Right hindlimb (tissue), 1 donor: Measurements from ENCODE around the gene DNM3.
"Not testable (repeated sequence)": the region's sequence is repeated elsewhere in the genome, so short reads cannot be mapped to it uniquely, and the experiment has no call there.

ENCODE experiments used
- DNase-seq: peaks from one replicate; pipeline ENCODE4 v3.0.0-alpha.2; 2018

The DNM3 gene

GRCh38 chr1:171841050-171841910 lies at the start of gene DNM3:
Gene DNM3, plus strand, starts transcription at chr1:171841498. Its CDS starts 159 bp downstream, at chr1:171841657.
- peak; percentile 91 for DNase-seq

- no peak for DNase-seq
Measured at GRCh38 chr1:171792656-171793369, 48.5 kb upstream of the DNM3 start.

DNA sequence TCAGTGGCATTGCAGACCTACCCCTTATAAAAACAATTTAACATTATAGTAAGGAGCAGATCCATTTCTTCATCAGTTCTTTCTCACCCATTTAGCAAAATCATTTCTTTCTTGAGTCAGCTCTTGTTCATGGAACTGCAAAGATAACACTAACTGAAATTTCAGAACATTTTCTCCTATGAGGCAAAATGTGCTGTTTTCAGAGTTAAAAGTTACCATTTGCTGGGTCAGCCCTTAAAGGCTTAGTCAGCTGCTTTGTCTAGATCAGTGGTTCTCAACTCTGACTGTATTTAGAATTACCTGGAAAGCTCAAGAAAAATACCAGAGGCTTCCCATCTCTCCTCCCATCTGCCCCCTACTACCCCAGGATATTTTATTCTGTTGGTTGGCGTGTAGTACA lies 47.7 kb upstream of the DNM3 start:
- DNase-seq: no peak

DNA sequence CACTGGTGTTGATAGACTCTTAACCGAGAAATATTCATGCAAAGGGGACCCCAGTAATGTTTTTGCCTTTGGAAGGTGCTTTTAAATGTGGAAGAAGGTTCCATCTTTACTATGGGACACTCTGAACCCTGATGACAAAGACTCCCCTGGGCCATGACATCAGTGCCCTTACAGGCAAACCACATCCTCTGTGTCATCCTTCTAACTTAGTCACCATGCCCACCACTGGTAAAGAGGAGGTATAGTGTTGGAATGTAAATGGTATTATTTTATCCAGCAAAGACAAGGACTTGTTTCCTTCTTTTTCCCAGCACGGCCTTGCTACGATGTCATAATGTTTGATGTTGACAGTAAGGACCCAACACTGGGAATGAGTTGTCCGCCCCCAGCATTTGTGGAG lies 47.2 kb upstream of the DNM3 start:
- DNase-seq: no peak

- no peak for DNase-seq
Measured at GRCh38 chr1:171796592-171796991, 44.7 kb upstream of the DNM3 start.

- DNase-seq: no peak
Measured at GRCh38 chr1:171798311-171798710, 43.0 kb upstream of the DNM3 start.

DNA sequence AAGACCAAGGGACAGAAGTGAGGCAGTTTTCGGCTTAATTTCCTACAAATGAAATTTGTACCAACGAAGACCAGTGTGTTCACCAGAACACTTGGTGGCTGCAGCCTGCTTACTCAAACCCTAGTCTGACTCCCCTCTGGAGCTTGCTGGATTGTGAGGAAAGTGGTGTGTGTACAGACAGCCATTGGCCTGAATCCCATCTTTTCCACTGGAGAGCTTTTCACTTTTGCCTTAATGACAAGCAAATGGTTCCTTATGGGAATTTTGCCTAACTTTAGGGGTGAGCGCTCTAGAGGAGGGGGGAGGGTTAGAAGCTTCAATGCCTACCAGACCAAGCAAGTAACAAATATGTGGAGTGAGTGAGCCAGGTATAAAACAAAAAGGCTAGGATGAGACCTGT lies 42.5 kb upstream of the DNM3 start:
- no peak for DNase-seq

- no peak for DNase-seq
Measured at GRCh38 chr1:171799166-171799565, 42.1 kb upstream of the DNM3 start.

DNA sequence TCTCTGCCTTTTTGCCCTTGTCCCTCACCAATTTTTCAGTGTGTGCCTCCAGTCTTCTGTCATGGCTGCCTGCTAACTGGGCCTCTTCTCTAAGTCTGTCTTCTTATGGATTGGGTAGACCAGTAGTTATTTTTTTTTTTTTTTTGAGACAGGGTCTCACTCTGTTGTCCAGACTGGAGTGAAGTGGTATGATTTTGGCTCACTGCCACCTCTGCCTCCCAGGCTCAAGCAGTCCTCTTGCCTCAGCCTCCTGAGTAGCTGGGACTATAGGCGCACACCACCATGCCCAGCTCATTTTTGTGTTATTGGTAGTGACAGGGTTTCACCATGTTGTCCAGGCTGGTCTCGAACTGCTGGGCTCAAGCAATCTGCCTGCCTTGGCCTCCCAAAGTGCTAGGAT lies 41.6 kb upstream of the DNM3 start:
- not testable (repeated sequence) for DNase-seq

DNA sequence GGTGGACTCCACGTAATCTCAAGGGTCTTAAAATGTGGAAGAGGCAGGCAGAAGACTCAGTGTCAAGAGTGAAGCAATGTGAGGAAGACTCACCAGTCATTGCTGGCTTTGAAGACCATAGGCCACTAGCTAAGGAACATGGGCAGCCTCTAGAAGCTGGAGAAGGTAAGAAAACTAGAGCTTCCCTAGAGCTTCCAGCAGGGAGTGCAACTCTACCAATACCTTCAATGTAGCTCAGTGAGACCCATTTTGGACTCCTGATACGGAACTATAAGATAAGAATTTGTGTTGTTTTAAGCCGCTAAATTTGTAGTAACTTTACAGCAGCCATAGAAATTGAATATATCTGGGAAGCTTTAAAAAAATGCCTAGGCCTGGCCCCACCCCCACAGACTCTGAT lies 41.0 kb upstream of the DNM3 start:
- no peak for DNase-seq

DNA sequence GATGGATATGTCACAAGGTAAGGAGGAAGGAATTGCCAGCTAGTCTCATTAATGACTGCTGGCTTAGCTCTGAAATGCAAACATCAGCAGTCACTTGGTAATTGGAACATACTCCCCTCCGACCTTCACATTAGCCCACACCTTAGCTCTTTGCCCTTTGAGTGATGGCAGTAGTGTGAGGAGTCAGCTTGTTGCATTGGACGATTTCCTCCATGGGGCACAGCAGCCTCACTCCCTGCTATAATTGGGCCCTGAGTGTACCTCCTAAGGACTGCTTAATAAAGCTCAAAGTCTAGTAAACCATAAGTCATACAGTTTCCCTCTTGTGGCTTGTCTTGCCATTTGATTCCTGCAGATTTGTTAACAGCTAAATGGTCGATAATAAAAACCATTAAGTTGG lies 40.4 kb upstream of the DNM3 start:
- no peak for DNase-seq

- DNase-seq: no peak
Measured at GRCh38 chr1:171801487-171801891, 39.8 kb upstream of the DNM3 start.

- no peak for DNase-seq
Measured at GRCh38 chr1:171802207-171802606, 39.1 kb upstream of the DNM3 start.

DNA sequence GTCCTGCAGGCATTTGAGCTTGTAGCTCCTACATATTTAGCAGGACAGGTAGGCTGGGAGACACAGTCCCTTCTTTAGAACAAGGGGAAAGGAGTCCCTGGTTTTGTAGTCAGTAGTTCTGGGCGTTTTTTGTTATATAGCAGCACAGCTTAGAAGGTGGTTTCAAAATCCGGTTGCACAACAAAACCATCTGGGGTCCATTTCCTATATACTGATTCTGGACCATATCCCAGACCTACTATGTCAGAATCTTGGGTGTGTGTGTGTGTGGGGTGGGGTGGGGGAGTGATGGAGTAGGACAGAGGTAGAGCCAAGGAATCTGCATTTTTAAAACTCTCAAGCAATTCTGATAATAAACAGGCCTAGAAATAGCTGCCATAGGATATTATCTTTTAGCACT lies 38.3 kb upstream of the DNM3 start:
- no peak for DNase-seq

GRCh38 chr1:171803461-171804022 lies 37.8 kb upstream of the DNM3 start:
- no peak for DNase-seq

GRCh38 chr1:171805395-171806115 lies 35.7 kb upstream of the DNM3 start:
- no peak for DNase-seq

DNA sequence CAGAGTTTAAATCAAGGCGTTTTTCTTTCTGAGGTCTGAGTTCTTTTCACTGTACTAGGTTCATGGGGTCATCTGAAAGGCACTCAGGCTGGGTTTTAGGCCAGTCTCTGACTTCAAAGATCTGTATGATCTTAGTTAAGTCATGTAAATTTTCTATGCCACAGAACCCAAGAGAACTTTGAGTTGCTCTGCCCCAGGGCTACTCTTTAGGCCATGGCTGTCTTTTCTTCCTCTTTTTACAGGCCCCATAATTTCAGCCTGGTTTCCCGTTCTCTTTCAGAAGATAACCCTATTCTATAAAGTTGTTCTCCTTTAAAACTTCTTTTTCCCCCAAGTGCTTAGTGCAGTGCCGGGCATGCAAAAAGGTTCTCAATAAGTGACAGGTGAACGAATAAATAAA lies 33.7 kb upstream of the DNM3 start:
- no peak for DNase-seq

- no peak for DNase-seq
Measured at GRCh38 chr1:171809834-171810233, 31.5 kb upstream of the DNM3 start.

DNA sequence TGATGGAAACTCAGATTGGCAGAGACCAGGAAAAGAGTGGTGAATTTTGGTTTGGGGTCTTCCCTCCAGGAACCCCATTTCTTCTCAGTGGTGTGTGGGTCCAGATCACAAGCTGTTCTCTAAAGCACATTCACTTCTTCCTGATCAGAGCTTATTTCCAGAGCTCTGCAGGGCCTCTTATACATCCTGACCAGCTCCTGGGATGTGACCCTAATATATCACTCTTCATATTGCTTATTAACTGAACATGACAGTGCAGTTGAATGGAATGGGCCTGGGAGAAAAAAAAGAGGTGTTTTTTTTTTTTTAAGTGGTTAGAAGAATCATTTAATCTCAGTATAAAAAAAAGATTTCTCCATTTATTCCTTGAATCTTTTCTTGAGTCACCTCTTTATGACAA lies 29.6 kb upstream of the DNM3 start:
- no peak for DNase-seq

GRCh38 chr1:171814692-171815091 lies 26.6 kb upstream of the DNM3 start:
- DNase-seq: peak; percentile 41

DNA sequence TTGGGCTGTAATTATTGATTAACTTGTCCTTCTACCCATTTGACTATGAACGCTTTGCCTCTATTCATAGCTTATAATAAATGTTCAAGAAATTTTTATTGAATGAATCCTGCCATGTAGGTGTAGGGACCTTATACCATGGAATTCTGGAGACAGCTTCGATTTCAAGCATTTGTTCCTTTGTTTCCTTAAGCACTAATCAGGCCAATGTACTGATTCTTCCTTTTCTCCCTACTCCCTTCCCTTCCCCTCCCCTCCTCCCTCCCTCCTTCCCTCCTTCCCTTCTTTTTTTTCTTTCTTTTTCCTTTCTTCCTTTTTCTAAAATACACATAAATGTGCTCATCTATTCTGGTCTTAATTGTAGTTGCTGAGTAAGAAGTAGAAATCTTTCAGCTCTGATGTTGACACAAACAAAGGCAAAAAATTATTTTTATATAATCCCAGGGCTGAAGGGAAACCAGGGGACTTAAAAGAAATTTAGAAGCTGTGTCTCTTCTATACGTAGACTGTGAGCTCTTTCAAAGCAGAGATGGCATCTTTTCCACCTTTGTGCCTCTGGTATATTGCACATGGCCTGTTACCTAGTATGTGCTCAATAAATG lies 24.9 kb upstream of the DNM3 start:
- DNase-seq: no peak

DNA sequence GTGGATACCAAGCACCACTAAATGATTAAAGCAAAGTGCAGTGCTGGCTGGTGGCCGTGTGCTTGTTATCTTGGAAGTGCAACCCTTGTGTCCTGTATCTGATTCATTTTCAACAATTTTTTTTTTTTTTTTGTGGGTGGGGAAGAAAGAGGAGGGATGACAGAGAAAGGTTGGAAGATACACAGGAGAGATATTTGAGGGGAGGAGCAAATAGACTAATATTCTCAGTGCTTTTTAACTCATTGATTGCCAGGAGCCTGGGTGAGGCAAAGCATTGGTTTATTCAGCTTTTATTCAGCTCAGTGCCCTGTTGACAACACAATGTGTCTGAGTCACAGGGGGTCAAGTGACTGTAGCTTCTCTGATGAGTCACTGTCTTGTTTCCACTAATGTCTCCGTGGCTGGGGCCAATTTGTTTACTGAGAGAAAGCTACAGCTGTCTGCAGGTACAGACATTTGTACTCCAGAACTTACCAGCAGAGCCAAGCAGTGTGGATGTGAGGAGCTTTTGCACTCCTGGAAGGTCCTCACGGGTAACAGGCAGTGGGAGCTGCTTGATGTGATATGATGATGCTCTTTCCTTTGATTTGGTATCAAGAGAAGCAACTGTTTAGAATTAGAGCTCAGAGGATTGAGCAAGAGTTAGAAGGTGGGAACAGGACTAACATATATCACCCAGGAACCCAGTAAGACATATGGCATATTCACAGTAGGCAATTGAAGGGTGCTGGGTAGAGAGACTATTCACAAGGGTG lies 23.6 kb upstream of the DNM3 start:
- DNase-seq: no peak
